ENCODE results near the gene CDC14A.

DNA sequence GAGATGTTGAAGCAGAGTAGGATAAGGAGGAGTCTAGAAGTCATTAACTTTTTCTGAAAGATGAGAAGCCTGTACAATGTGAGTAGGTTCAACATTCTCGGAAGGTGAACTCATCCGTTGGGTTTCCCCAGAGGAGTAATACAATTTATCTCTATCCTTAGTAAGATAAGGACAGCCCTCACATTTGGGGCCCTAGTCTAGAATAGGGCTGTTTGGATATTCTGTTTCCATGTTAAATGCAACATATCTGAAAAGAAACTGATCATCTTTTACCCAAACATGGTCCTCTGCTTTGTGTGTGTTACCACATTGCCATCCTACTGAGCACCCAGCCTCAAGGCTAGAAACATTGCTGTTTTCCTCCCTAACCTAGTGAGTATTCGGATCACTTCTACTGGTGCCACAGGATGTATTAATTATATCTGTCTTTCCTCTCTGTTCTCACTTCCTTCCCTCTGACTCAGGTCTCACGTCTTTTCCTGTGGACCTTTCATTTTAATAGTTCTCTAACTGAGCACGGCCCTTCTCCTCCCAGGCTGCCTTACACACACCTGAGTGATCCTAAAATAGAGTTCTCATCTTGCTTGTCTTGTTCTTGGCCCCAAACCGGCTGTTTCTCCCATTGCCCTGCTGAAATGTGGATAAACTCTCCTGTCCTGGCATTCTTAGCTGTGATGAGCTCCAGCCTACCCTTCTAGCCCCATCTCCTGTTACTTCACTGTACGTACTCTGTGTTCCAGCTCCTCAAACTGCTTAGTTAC is 91.7 kb downstream of the CDC14A start:
- TF ChIP-seq, protein P1, sequence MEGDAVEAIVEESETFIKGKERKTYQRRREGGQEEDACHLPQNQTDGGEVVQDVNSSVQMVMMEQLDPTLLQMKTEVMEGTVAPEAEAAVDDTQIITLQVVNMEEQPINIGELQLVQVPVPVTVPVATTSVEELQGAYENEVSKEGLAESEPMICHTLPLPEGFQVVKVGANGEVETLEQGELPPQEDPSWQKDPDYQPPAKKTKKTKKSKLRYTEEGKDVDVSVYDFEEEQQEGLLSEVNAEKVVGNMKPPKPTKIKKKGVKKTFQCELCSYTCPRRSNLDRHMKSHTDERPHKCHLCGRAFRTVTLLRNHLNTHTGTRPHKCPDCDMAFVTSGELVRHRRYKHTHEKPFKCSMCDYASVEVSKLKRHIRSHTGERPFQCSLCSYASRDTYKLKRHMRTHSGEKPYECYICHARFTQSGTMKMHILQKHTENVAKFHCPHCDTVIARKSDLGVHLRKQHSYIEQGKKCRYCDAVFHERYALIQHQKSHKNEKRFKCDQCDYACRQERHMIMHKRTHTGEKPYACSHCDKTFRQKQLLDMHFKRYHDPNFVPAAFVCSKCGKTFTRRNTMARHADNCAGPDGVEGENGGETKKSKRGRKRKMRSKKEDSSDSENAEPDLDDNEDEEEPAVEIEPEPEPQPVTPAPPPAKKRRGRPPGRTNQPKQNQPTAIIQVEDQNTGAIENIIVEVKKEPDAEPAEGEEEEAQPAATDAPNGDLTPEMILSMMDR (conservative IDR thresholded peaks at IDR 0.05; ENCODE audit: low read depth, low read length): no peak
- TF ChIP-seq EZH2 (IDR thresholded peaks at IDR 0.05; ENCODE audit: low read length, unreplicated experiment) (no peak), EZH2phosphoT487 (IDR thresholded peaks at IDR 0.05; ENCODE audit: borderline replicate concordance, low read length) (no peak)
